Transverse colon (tissue), 4 donors: ENCODE measurements around the gene ACAP1.

Experiments
- CTCF ChIP-seq, 5 experiments: fragments of 200-600 bp in 3 of 5; fragments of 450-650 bp in 2 of 5; sonication (generic) in 3 of 5; IDR thresholded peaks; 1 replicate in 2 of 5; 2 replicates in 3 of 5; pipeline ENCODE4 v1.5.1; 2016 to 2017; ENCODE audit warnings: antibody characterized with exemption in 5 of 5, inconsistent platforms in 3 of 5, mild to moderate bottlenecking in 2 of 5, moderate library complexity in 1 of 5
- EP300 ChIP-seq: sonication (generic); formaldehyde crosslinking; IDR thresholded peaks from one replicate; pipeline ENCODE4 v1.6.1; 2017; ENCODE audit warnings: antibody characterized with exemption, low read depth
- POLR2A ChIP-seq: fragments of 450-650 bp; IDR thresholded peaks from one replicate; pipeline ENCODE4 v1.6.1; 2016; ENCODE audit warnings: antibody characterized with exemption, mild to moderate bottlenecking, moderate library complexity
- POLR2AphosphoS5 ChIP-seq, 3 donors: sonication (generic); formaldehyde crosslinking; IDR thresholded peaks; one replicate each; pipeline ENCODE4 v1.6.1; 2016; ENCODE audit warnings: antibody characterized with exemption in 3 of 3

DNA sequence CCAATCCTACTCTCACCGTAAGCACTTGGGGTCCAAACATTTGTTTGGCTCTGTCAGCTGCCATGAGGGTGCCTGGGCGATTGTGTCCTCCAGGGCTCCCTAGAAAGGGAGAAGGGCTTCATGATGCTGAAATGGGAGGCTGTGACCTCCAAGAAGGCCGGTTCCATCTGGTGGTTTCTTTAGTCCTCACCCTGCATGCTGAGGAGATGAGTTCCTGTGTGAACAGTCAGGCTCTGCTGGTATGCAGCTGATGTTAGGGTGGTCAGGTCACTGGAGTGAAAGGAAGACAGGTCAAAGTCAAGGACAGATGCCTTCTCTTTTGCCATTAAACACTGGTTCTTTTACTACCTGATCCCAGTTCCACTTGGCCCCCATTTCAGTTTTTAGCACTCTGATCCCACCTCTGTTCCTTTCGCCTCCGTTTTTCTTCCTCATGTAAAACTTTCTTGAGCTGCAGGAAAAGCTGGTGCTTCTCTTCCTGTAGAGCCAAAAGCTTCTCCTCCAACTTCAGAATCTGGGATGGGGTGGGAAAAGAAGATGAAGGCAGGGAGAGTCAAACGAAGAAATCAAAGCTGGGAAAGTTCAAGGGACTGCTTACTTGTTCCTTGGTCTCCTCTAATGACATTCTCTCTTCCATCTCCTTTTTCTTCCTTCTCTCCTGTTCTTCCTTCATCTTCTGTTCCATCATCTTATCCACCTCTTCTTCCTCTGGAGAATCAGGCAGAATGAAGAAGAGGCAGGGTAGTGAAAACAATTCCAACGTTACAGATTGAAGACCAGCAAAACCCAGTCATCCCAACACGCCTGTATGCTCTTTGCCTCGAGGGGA, 22.2 kb upstream of the ACAP1 start:
- TF ChIP-seq CTCF (IDR thresholded peaks at IDR 0.05) (no peak), POLR2AphosphoS5 (IDR thresholded peaks at IDR 0.05) (no peak), POLR2A (no peak), EP300 (no peak)
